Liver (tissue), 9 donors: ENCODE data around the gene MGAT4C. TPM values are rescaled to one million over a fixed set of nuclear protein-coding genes. Genes with fewer than 3 reads are reported as not detected.

Source experiments
- DNase-seq: peaks from one replicate; pipeline ENCODE4 v3.0.0-alpha.2; 2017; ENCODE audit warnings: low spot score
- H3K27ac ChIP-seq, 2 donors: one replicate each; pipeline ENCODE4 v1.7.0; 2013; ENCODE audit warnings: inconsistent platforms in 2 of 2, low read length in 2 of 2, control low read depth in 1 of 2, low read depth in 1 of 2, mild to moderate bottlenecking in 1 of 2
- H3K27me3 ChIP-seq, 4 donors: one replicate each; pipeline versions ENCODE4 v1.6.1 to v1.7.0; 2013; ENCODE audit warnings: low read length in 3 of 4, inconsistent platforms in 1 of 4, mild to moderate bottlenecking in 1 of 4, moderate library complexity in 1 of 4; ENCODE audit not compliant: control insufficient read depth in 4 of 4, insufficient read depth in 4 of 4
- H3K36me3 ChIP-seq, 4 donors: one replicate each; pipeline versions ENCODE4 v1.6.1 to v1.7.0; 2013; ENCODE audit warnings: low read length in 3 of 4, mild to moderate bottlenecking in 3 of 4, low read depth in 1 of 4, moderate library complexity in 1 of 4; ENCODE audit not compliant: control insufficient read depth in 4 of 4, insufficient read depth in 3 of 4
- H3K4me1 ChIP-seq, 4 donors: one replicate each; pipeline versions ENCODE4 v1.6.1 to v1.7.0; 2013; ENCODE audit warnings: low read length in 3 of 4, mild to moderate bottlenecking in 3 of 4, moderate library complexity in 1 of 4; ENCODE audit not compliant: control insufficient read depth in 4 of 4, insufficient read depth in 4 of 4
- H3K4me3 ChIP-seq, 3 donors: one replicate each; pipeline versions ENCODE4 v1.6.1 to v1.7.0; 2013; ENCODE audit warnings: low read length in 3 of 3, control low read depth in 1 of 3, low read depth in 1 of 3, mild to moderate bottlenecking in 1 of 3
- H3K9ac ChIP-seq, 2 donors: one replicate each; pipeline ENCODE4 v1.7.0; 2013; ENCODE audit warnings: low read length in 2 of 2, mild to moderate bottlenecking in 2 of 2, moderate library complexity in 2 of 2, control low read depth in 1 of 2, low read depth in 1 of 2
- H3K9me3 ChIP-seq, 4 donors: one replicate each; pipeline versions ENCODE4 v1.6.1 to v1.7.0; 2013; ENCODE audit warnings: low read length in 3 of 4; ENCODE audit not compliant: control insufficient read depth in 4 of 4
- ATF3 ChIP-seq: IDR thresholded peaks from 2 replicates; pipeline ENCODE4 v1.6.1; 2016; ENCODE audit warnings: antibody characterized with exemption
- CTCF ChIP-seq: fragments of 150-350 bp; IDR thresholded peaks from 2 replicates; pipeline ENCODE4 v1.5.1; 2017; ENCODE audit warnings: improper control_type of control experiment, low read depth, low read length; ENCODE audit not compliant: missing input control
- FOXA1 ChIP-seq: IDR thresholded peaks from 2 replicates; pipeline ENCODE4 v1.6.1; 2016; ENCODE audit warnings: antibody characterized with exemption
- FOXA2 ChIP-seq: IDR thresholded peaks from 2 replicates; pipeline ENCODE4 v1.6.1; 2016; ENCODE audit warnings: antibody characterized with exemption
- GABPA ChIP-seq, 2 donors: IDR thresholded peaks in 1 of 2; conservative IDR thresholded peaks in 1 of 2; 2 replicates each; pipeline ENCODE4 v1.6.1; 2016; ENCODE audit warnings: antibody characterized with exemption in 2 of 2, mild to moderate bottlenecking in 1 of 2, moderate library complexity in 1 of 2
- HNF4A ChIP-seq, 2 donors: conservative IDR thresholded peaks; 2 replicates each; pipeline ENCODE4 v1.6.1; 2016; ENCODE audit warnings: antibody characterized with exemption in 2 of 2, mild to moderate bottlenecking in 2 of 2
- HNF4G ChIP-seq: IDR thresholded peaks from 2 replicates; pipeline ENCODE4 v1.6.1; 2016; ENCODE audit warnings: antibody characterized with exemption
- JUND ChIP-seq, 2 donors: IDR thresholded peaks; 2 replicates each; pipeline ENCODE4 v1.6.1; 2016; ENCODE audit warnings: antibody characterized with exemption in 2 of 2
- MAX ChIP-seq: IDR thresholded peaks from 2 replicates; pipeline ENCODE4 v1.6.1; 2016; ENCODE audit warnings: antibody characterized with exemption
- NR2F2 ChIP-seq: IDR thresholded peaks from 2 replicates; pipeline ENCODE4 v1.6.1; 2016; ENCODE audit warnings: antibody characterized with exemption
- RAD21 ChIP-seq, 2 donors: IDR thresholded peaks; 2 replicates each; pipeline ENCODE4 v1.6.1; 2016; ENCODE audit warnings: antibody characterized with exemption in 2 of 2, mild to moderate bottlenecking in 2 of 2
- REST ChIP-seq: IDR thresholded peaks from 2 replicates; pipeline ENCODE4 v1.6.1; 2016; ENCODE audit warnings: antibody characterized with exemption, mild to moderate bottlenecking
- RXRA ChIP-seq, 2 donors: IDR thresholded peaks; 2 replicates each; pipeline ENCODE4 v1.6.1; 2017 to 2018; ENCODE audit warnings: antibody characterized with exemption in 2 of 2, mild to moderate bottlenecking in 1 of 2
- SP1 ChIP-seq: IDR thresholded peaks from 2 replicates; pipeline ENCODE4 v1.6.1; 2018; ENCODE audit warnings: antibody characterized with exemption, mild to moderate bottlenecking
- TAF1 ChIP-seq: conservative IDR thresholded peaks from 2 replicates; pipeline ENCODE4 v1.6.1; 2016; ENCODE audit warnings: antibody characterized with exemption, mild to moderate bottlenecking
- YY1 ChIP-seq: IDR thresholded peaks from 2 replicates; pipeline ENCODE4 v1.6.1; 2016; ENCODE audit warnings: antibody characterized with exemption, mild to moderate bottlenecking
- ZBTB33 ChIP-seq: IDR thresholded peaks from 2 replicates; pipeline ENCODE4 v1.6.1; 2016; ENCODE audit warnings: antibody characterized with exemption
- WGBS: extraction: QIAGEN DNeasy Blood & Tissue Kit; methylation state at CpG from one replicate; pipeline ENCODE4 v1.1.7; 2013; 5-methylcytosine and 5-hydroxymethylcytosine counted together
- polyA plus RNA-seq, 2 donors: library from polyadenylated mRNA; stranded (reverse) in 1 of 2; unstranded in 1 of 2; fragments of 200-250 nt in 1 of 2; fragments of >200 nt in 1 of 2; fragmentation: Nextera tagmentation in 1 of 2; extraction: Ambion mirVana in 1 of 2; gene quantifications; one replicate each; pipeline versions ENCODE4 v1.2.1 to v1.2.3, GENCODE V29; 2013 to 2015
- total RNA-seq, 2 donors: library from RNA; depleted of rRNA; stranded (reverse); fragments of >200 nt; gene quantifications; one replicate each; pipeline ENCODE4 v1.2.3, GENCODE V29; 2014
- donor health status: healthy.
- donor health status: healthy.
- donor health status: healthy.
- donor health status: healthy.
- donor health status: healthy.

MGAT4C gene
- total and polyA plus RNA-seq, 4 donors: 0.02 to 0.65 (median 0.09) TPM

GRCh38 chr12:86122846-86123468, 133.2 kb downstream of the MGAT4C start:
- H3K27ac ChIP-seq: no peak overlapping the region
- TF ChIP-seq MAX (no peak), JUND (IDR thresholded peaks at IDR 0.05) (no peak), RXRA (IDR thresholded peaks at IDR 0.05) (no peak), YY1 (no peak), CTCF (no peak), FOXA1 (no peak), HNF4A (conservative IDR thresholded peaks at IDR 0.05) (no peak), TAF1 (no peak), SP1 (no peak), ZBTB33 (no peak), HNF4G (no peak), ATF3 (no peak), RAD21 (IDR thresholded peaks at IDR 0.05) (no peak), REST (no peak)
- peaks cover 0 to 2% (median 0%) of the 10 kb centered on the region in 4 donors for H3K27me3 ChIP-seq
- H3K9ac ChIP-seq: no peak overlapping the region
- WGBS: 39% methylated on average over 3 of the region's 3 CpGs
- H3K36me3 ChIP-seq: no peaks in the 10 kb centered on the region
- H3K4me3 ChIP-seq: no peak overlapping the region
- no peaks in the 10 kb centered on the region for H3K4me1 ChIP-seq
- no peak for DNase-seq
- no peaks in the 10 kb centered on the region for H3K9me3 ChIP-seq

- Histone ChIP-seq H3K36me3 (no peaks in the 10 kb centered on the region), H3K27me3 (no peaks in the 10 kb centered on the region), H3K4me3 (no peak overlapping the region), H3K4me1 (no peaks in the 10 kb centered on the region), H3K9me3 (no peaks in the 10 kb centered on the region), H3K9ac (no peak overlapping the region), H3K27ac (no peak overlapping the region)
- DNase-seq: no peak
- WGBS: 49% methylated on average over 2 of the region's 2 CpGs
- no peak for TF ChIP-seq GABPA (IDR thresholded peaks at IDR 0.05 in 1 of 2, conservative IDR thresholded peaks at IDR 0.05 in 1 of 2)
- no peak for TF ChIP-seq ATF3
- TF ChIP-seq YY1: no peak
- TF ChIP-seq REST: no peak
- no peak for TF ChIP-seq TAF1
- TF ChIP-seq RAD21 (IDR thresholded peaks at IDR 0.05): no peak
- no peak for TF ChIP-seq FOXA2
- TF ChIP-seq MAX: no peak
- TF ChIP-seq NR2F2: no peak
- TF ChIP-seq ZBTB33: no peak
- TF ChIP-seq SP1: no peak
Observed at GRCh38 chr12:86118161-86118560, 138.0 kb downstream of the MGAT4C start.
